Measurements from ENCODE around the gene AMOTL1.

The AMOTL1 gene

DNA sequence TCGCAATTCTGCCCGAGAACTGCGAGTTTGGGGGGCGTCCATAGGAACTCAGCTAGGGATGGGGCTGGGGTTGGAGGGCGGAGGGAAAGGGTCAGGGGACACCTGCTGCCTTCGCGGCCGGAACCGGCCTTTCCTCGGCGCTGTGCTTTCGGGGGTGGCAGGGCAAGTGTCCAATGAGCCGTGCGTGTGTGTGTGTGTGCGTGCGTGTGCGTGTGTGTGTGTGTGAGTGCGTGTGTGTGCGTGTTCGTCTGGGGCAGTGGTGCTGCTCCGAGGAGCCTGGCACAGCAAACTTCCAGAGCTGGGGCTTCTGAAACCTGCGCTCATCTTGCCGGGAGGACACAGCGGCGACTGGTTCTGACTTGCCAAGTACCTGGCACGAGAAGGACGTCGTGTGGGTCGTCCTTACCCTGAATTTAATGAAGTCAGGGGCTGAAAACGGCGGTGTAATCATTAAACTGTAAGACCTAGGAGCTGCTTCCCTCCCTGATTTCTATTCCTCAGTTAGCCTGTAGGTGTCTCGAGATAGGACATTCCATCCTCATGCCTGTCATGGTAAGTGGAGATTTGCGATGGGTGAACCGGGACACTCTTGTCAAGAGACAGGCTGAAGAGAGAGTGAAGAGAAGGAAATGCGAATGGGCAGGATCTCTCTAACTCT is 27.0 kb upstream of the AMOTL1 start:
- no peak for DNase-seq (ENCODE audit: low read depth)

DNA sequence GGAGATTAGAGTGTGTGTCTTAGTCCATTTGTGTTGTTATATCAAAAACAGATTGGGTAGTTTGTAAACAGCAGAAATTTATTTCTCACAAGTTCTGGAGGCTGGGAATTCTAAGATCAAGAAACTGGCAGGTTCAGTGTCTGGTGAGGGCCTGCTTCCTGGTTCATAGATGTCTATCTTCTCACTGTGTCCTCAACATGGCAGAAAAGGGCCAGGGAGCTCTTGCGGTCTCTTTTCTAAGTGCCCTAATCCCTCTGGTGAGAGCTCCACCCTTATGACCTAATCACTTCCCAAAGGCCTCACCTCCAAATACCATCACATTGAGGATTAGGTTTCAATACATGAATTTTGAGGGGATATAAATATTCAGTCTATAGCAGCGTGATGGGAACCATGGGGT is 25.5 kb upstream of the AMOTL1 start:
- no peak for DNase-seq (ENCODE audit: low read depth)

DNA sequence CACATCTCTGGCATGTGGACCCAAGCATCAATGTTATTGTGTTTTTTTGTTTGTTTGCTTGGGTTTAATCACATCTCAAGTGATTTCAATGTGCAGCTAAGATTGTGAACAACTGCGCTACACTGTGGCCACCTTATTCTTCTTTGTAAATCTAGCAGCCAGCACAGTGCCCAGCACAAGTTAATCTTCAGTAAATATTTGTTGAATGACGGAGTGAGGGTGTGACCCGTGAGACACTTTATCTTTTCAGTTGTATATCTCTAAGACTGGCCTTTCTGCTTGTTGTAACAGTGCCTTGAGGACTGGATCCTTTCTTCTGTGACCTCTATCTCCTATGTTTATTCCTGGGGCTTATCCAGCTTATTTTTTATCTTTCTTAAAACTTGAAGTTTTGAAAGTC is 21.4 kb upstream of the AMOTL1 start:
- DNase-seq (ENCODE audit: low read depth), result no peak

DNA sequence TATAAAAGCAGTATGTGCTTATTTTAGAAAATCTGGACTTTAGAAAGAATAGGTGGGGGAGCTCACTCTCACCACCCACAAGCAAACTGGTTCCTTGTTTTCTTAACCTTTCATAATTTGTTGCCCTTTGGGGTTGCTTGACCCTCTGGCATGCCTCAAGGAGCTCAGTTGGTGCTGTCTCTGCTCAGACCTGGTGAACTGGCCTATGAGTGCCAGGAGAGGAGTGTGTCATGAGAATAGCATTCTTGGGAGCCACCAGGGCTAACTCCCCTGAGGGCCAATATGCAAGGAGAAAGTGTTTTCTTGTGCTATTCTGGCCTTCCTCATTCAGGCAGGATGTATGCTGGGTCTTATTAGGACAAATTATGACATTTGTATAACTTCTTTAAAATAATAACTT is 21.0 kb upstream of the AMOTL1 start:
- DNase-seq (ENCODE audit: low read depth), result no peak

DNA sequence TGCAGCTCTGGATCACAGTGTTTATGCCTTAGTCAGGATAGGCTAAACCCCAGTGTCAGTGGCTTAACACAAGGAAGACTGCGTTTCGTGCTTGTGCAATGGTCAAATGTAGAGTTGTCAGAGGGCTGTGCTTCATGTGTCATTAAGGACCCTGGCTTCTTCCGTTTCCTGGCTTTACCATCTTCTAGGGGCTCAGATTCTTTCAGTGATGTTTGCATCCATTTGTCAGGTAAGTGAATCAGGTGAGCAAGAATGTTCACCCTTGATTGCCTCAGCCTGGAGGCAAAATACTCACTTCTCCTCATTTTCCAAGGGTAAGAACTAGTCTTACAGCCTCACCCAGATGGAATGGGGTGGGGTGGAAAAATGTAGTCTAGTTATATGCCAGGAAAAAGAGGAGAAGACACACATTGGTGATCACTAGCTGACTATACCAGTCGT is 20.5 kb upstream of the AMOTL1 start:
- no peak for DNase-seq (ENCODE audit: low read depth)

DNA sequence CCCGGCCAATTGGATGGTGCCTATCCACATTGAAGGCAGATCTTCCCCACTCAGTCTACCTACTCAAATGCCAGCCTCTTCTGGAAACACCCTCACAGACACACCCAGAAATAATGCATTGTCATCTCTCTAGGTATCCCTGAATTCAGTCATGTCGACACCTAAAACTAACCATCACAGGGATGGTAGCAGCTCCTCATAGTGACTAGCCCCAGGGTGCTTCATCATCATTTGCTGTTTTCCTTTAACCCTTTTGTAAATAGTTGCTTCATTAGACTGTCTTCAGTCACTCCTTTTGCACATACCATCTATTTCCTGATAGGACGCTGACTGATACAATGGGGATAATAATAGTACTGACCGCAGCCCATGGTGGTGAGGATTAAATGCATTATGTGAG is 18.8 kb upstream of the AMOTL1 start:
- DNase-seq (ENCODE audit: low read depth), result no peak

DNA sequence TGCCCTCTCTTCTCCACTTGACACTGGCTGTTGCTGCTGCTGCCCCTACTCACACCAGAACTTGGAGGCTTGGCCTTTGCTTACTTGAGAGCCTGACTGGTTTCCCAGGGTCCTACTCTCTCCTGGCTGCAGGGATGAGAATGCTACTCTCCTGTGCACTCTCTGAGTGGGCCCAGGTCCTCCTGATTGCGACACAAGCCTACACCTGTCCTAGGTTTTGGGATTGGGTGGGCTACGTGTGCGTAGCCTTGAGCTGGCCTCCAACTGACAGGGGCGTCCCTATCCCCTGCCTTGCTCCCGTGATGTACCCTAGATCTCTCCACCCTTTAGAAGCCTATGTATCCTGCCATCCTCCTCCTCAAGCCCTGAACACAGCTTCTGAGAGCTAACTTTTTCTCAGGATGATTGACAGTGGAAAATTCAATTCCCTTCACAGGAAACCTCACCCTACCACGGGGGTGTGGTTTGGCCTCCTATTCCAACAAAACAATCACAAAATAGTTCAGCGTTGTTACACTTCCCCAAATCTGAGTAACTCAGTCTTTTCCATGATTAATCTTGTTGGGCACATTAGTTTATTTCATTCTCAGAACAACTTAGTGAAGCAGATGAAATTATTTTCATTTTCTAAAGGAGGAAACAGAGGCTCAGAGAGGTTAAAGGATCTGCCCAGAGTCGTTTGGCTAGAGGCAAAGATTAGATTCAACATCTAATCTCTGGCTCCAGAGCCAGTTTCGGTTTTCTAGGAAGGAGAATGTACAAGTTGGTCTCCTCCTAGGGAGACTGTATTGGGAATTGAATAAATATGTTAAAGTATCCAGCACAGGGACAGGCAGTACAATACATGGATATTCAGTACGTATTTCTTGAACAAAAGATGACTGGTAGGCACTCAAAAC is 17.6 kb upstream of the AMOTL1 start:
- no peak for DNase-seq (ENCODE audit: low read depth)

DNA sequence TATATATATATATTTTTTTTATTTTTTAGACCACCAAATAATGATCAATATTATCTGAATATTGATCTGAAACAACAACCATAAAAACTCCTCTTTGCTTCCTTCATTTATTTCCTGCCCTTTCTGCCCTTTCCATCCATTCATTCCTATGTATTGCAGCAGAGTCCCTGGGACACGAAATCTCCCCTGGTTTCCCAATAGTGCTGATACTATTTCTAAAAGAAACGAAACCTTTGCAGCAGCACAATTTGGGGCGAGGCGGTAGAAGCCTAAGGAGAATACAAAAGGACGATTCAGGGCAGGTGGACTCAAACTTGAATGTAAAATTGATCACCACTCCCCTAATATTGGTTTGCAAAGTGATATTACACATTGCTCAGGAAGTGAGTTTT is 16.9 kb upstream of the AMOTL1 start:
- DNase-seq (ENCODE audit: low read depth), result no peak

DNA sequence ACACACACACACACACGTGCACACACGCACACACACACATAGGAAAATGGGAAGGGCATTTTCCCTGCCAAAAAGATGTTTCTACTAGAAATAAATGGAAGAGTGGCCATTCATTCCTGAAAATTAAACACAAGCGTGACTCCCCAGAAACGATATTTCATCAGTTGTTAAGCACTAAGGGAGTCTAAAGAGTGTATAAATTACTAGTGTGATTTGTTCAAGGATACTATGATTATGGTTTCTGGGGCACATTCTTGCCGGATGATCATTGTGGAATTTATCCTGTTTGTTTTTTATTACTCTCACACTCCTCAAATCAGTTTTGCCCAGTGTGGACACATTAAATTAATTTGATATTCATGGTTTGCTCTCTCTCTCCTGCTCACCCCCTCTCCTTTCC is 16.4 kb upstream of the AMOTL1 start:
- no peak for DNase-seq (ENCODE audit: low read depth)

DNA sequence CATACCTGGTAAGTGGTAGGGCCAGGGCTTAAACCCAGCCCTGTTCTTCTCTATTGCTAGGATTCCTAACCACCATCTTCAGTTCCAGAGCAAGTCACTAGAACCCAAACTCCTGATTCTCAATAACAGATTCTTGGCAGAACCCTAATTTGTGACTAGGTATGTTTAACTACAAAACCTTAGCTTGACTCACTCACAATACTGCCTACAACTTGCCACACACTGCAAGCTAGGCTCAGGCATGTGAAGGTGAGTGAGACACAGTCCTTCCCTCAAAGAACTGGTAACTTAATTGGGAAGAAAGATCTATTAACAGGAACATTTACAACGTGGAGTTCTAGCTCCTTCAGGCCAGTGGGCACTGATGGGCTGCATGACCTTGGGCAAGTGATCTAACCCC is 14.5 kb upstream of the AMOTL1 start:
- DNase-seq (ENCODE audit: low read depth), result no peak

DNA sequence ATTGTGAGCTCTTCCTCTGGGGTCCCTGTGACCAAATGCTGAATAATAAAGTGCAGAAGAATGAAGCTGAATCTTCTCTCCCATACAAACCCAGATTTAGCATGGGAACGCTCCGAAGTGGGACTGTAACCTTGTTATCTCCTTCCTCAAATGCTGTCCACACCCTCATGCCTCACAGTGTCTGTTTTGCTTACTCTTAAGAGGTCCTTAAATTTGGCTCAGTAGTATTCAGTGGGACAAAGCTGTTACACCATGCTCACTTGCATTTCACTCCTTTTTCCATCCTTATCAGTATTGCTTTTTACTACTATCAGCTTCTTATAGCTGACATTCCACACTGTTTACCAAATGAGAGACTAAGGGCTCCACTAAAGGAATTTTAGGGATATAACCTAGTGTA is 13.8 kb upstream of the AMOTL1 start:
- DNase-seq (ENCODE audit: low read depth), result no peak

DNA sequence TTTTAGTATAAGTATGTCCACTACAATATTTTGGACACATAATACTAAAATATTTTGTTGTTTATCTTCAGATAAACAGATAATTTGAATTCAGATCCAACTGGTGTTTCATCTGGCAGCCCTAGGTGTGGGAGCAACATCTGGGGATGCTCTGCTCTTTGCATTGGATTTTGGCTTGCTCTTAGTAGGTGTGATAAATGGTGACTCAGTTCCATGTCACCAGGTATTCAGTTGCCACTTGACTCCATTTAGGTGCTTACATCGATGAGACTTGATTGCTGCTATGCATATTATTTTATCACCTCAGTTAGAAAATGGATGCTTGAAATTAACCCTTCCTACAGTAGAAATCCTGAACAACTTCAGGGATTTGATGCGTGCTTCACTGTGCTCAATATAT is 13.3 kb upstream of the AMOTL1 start:
- no peak for DNase-seq (ENCODE audit: low read depth)

DNA sequence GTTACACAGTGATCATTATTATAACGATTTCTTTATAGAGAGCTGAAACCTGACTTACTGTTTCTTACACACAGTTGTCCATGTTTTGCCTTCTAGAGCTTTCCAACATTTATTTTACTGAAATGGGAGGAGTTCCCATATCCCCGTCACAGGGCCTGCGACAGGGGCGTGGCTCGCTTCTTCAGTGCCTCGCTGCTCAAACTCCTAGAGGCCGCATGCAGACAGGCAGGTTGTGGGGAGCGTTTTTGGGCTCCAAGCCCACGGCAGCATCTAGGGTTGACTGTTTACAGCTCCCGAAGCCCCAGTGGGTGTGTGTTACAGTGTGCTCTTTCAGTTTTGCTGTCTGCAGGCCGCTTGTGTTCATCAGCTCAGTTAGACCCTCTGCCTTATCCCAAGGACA is 12.7 kb upstream of the AMOTL1 start:
- no peak for DNase-seq (ENCODE audit: low read depth)

DNA sequence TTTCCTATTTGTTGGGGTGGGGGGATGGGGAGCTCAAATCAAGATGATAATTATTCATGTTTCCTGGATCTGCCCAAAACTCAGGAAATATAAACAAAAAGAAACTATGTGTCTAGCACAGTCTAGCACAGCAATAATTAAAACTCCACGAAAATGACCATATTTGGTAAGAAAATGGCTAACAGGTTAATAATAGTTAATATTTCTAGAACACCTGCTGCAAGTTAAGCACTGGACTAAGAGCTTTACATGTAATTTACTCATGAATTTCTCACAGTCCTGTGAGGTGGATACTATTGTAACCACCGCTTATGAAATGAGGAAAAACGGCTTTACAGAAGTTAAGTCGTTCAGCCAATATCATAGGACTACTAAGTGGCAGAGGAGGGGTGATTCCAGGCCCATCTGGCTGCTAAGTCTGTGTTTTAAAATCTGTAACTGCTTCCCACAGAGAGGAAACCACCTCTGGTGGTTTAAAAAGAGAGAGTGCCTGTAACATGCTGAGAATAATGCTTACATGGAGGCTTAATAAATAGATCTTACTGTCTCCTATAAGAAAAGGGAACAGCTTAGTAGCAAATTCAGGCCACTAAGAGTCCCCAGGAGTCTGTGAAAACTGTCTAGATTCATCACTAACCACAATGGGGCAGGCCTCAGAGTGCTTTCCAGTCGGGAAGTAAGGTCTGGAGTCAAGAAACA is 11.0 kb upstream of the AMOTL1 start:
- DNase-seq (ENCODE audit: low read depth), result no peak

DNA sequence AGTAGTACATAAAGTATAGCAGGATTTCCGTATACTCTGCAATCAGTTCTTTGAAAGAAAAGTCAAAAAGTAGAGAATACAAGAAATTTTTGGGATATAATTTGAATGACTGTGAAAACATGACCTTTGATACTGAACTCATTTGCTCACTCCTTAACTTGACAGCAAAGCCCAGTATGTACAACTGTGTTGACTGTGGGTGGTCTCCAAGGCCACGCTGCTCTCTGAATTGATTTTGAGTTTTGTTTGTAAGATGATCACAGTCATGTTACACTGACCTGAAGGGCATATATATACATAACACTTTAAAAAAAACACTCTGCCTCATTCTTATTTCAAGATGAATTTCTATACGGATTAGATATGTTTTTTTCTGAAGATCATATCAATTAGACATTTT is 9.5 kb upstream of the AMOTL1 start:
- no peak for DNase-seq (ENCODE audit: low read depth)

DNA sequence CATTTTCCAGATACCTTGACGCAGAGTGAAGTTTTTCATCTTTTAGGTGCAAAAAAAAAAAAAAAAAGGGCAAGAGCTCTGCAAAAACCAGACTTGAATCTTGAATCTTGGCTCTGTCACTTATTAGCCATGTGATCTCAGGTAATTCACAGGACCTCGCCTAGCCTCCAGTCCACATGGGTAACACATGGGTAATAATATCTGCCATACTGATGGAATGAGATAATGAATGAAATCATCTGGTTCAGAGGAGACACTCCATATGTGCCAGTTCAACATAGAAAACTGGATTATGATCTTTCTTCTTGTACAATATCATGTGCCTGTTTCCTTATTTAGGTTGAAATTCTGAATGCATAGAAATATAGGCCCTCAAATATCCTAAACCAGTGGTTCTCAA is 8.6 kb upstream of the AMOTL1 start:
- no peak for DNase-seq (ENCODE audit: low read depth)

DNA sequence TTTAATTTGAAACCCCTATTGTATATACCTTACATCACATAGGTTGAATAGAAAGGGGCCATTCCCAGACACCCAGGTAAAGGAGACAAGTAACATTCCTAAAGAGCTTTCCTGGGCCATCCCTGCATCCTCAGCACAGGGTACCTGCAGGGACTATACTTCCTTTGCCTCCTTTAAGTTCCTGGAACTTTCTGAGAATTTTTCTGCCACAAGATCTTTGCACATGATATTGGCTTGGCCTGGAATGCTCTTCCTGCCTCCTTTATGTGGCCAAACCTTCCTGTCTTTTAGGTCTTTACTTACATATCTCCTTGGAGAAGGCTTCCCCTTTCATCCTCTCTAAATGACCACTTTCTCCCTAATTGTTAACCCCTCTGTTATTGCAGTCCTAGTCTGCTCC is 7.9 kb upstream of the AMOTL1 start:
- no peak for DNase-seq (ENCODE audit: low read depth)

DNA sequence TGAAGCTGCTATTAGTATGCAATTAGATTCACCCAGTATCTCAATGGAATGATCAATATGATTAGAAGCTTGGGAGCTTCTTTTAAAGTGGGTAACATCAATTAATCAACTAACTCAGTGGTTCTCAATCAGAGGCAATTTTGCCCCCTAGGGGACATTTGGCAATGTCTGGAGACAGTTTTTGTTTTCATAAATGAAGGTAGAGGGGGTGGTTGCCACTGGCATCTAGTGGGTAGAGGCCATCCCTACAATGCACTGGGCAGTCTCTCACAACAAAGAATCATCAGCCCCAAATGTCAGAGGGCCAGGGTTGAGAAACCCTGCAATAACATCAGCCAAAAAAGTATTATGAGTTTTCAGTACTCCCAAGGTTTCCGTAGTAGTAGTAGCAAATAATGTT is 5.9 kb upstream of the AMOTL1 start:
- DNase-seq (ENCODE audit: low read depth), result no peak

DNA sequence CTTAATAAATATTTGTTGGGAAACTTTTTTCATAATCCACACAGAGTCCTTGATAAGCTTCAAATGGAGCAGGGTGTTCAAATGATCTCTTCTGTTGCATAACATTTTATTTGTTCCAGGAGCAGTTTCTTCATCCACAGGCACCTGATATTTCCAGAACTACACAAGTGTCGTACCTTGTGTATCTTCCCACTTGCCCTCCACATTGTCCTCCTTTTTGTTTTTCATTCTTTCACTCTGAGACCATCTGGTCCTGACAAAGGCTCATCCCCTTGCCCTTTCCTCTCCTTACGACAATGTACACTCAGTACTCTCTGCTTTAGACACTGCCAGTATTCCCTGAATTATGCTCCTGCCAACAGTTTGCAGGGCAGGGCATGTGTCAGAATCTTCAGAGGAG is 5.2 kb upstream of the AMOTL1 start:
- no peak for DNase-seq (ENCODE audit: low read depth)

DNA sequence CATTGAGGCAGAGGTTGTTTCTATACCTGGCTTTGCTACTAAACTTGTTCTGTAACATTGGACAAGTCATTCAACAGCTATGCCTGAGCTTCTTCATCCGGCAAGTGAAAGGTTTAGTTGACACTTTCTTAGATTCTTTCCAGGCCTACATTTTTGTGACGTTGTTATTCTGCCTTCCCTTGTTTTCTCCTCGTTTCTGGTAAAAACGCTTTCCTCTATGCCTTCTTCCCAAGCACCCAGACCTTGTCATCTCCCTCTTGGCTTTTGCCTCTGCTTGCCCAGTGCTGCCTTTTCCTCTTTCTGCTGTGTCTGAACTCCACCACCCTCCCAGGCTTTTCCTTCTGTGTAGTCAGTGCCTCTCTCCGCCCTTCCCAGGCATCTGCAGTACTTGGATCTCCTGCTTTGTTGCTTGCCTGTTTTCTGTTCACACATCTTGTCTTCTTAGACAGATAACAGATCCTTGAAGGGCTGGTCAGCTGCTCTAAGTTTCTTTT is 1.4 kb upstream of the AMOTL1 start:
- no peak for DNase-seq (ENCODE audit: low read depth)

DNA sequence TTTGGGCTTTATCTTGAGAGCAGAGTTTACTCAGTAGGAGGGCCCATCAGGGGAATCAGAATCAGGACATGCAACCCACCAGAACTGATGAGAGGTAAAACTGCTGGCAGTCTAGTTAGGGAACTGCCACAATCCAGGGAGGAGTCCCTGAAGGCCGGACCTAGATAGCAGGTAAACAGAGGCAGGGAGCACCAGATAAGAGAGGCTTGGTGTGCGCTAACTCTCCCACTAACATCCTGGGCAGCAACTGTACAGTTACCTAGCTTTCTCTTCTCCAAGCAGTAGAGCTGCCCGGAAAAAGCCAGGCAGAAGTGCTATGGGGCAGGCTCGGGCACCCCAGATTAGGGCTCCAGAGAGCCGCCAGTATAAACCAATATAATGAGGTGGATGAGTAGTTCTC is 865 bp upstream of the AMOTL1 start:
- DNase-seq (ENCODE audit: low read depth), result no peak

DNA sequence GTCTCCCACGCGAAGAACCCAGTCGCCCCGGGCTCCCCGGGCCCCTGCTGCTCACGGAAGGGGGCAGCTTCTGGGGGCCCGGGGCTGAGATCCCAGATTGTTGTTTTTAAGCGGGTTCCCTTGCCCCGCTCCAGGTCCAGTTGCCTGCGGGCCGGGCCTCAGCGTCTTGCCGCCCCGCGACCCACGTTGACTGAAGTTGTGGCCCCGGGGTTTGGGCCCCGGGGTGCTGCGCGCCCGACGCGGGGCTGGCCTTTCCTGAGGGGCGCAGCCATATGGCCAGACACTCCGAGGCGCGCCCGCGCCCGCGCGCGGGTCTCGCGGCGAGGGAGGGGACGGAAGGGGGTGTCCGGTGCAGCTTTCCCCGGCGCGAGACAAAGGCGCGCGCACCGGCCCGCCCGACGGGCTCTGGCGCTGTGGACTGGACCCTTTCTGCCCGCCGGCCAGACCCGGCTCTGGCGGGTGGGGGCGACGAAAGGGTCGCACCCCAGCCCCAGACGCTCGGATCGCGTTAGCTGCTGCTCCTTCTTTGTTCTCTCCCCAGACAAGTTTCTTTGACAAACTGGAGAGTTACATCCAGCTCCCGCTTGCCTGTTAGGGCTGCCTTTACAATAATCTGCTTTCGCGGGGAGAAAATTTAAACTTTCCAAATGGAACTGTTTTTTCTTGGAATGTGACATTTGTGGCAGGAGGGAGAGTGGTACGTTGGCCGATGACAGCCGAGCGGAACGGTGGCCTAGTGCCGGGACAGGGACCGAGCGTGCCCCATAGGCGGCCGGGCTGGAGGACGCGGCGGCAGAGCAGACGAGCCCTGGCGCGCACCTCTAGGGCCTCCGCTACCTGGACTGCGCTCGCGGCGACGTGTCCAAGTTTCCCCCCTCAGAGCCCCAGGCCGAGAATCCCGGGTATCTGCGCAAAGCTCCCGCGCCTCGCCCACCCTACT is 716 bp downstream of the AMOTL1 start:
- DNase-seq (ENCODE audit: low read depth), result no peak
